Chondrocyte (in vitro differentiated cells): ENCODE results near the gene GPLD1. TPM values are rescaled to one million over a fixed set of nuclear protein-coding genes. Genes with fewer than 3 reads are reported as not detected.
"Not testable (repeated sequence)": the region's sequence is repeated elsewhere in the genome, so short reads cannot be mapped to it uniquely, and the experiment has no call there.

ENCODE experiments used
- DNase-seq: peaks from one replicate; pipeline ENCODE4 v3.0.0; 2021; ENCODE audit warnings: mixed read lengths, low spot score
- H3K27ac Mint-ChIP-seq: one replicate; pipeline ENCODE4 v1.8.0; 2021; ENCODE audit warnings: mild to moderate bottlenecking, moderate library complexity, mixed read lengths; ENCODE audit not compliant: unreplicated experiment
- H3K27me3 Mint-ChIP-seq: 2 replicates; pipeline ENCODE4 v1.8.0; 2021; ENCODE audit warnings: low read depth, mixed read lengths
- H3K36me3 Mint-ChIP-seq: 2 replicates; pipeline ENCODE4 v1.8.0; 2021; ENCODE audit warnings: low read depth, mixed read lengths
- H3K4me1 Mint-ChIP-seq: 2 replicates; pipeline ENCODE4 v1.8.0; 2021; ENCODE audit warnings: low read depth, mild to moderate bottlenecking, mixed read lengths
- H3K4me3 Mint-ChIP-seq: one replicate; pipeline ENCODE4 v1.8.0; 2021; ENCODE audit warnings: mild to moderate bottlenecking, moderate library complexity, mixed read lengths; ENCODE audit not compliant: unreplicated experiment
- H3K9me3 Mint-ChIP-seq: 2 replicates; pipeline ENCODE4 v1.8.0; 2021; ENCODE audit warnings: low read depth, mixed read lengths
- CTCF ChIP-seq: fragments of 200-600 bp; sonication (generic); IDR thresholded peaks from 2 replicates; pipeline ENCODE4 v1.5.0; 2021; ENCODE audit warnings: antibody characterized with exemption, mild to moderate bottlenecking, moderate library complexity
- total RNA-seq: library from RNA; stranded (reverse); gene quantifications from 3 replicates; pipeline ENCODE4 v1.2.1, GENCODE V29; 2021

The GPLD1 gene
- total RNA-seq, 1 donor from 2014 or later, result 4.2 TPM

DNA sequence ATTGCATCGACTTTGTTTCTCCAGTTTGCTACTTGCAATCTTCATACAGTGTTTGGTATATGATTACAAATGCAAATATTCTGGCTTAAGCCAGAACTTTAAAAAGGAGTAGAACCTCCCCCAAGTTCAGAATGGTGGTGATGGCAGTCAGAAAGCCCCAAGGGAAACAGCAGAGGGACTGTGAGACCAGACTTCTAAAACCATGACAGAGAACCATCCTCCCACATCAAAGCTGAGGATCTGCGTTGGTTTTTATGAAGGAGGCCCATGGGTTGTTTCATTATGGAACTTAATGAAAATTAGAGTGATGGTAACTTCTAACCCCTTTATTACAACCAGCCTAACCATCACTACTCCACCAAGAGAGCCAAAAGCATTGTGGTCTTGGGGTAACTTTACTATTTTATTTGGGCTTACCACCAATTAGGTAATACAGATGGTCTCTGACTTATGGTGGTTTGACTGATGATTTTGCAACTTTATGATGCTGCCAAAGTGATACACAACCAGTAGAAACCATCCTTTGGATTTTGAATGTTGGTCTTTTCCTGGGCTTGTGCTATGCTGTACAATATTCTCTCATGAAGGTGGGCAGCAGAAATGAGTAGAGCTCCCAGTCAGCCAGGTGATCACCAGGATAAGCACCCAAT lies 97.5 kb downstream of the GPLD1 start:
- Mint-ChIP-seq H3K27ac (no peak overlapping the region), H3K27me3 (no peaks in the 10 kb centered on the region), H3K4me1 (no peaks in the 10 kb centered on the region), H3K4me3 (no peak overlapping the region), H3K36me3 (no peaks in the 10 kb centered on the region), H3K9me3 (peaks cover 7% of the 10 kb centered on the region)
- no peak for TF ChIP-seq CTCF
- DNase-seq, result no peak

DNA sequence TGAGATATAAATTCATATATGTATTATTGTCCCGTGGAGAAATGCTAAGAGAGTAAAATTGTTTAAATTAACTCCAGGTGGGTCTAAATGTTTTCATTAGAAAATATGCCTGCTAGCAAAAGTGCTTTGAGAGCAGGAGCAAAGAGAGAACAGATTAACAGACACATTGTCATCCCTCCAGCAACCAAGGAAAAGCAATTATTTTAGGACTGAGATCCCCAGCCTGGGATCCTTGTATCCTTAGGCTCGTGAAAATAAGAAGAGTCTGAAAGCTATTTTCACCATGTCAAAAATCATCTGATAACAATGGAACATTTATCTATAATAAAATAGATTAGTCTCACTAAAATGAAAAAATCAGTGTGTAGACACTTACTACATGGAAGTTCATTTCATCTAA lies 98.2 kb downstream of the GPLD1 start:
- peaks cover under 1% of the 10 kb centered on the region for H3K9me3 Mint-ChIP-seq
- no peak for TF ChIP-seq CTCF
- no peak for DNase-seq
- H3K4me3 Mint-ChIP-seq, result no peak overlapping the region
- H3K27ac Mint-ChIP-seq, result no peak overlapping the region
- H3K27me3 Mint-ChIP-seq, result no peaks in the 10 kb centered on the region
- H3K4me1 Mint-ChIP-seq, result no peaks in the 10 kb centered on the region
- no peaks in the 10 kb centered on the region for H3K36me3 Mint-ChIP-seq

GRCh38 chr6:24387818-24388217 lies 101.6 kb downstream of the GPLD1 start:
- no peak for TF ChIP-seq CTCF
- Mint-ChIP-seq H3K27ac (no peak overlapping the region), H3K36me3 (no peaks in the 10 kb centered on the region), H3K4me3 (no peak overlapping the region), H3K9me3 (no peaks in the 10 kb centered on the region), H3K4me1 (no peaks in the 10 kb centered on the region), H3K27me3 (no peaks in the 10 kb centered on the region)
- no peak for DNase-seq

DNA sequence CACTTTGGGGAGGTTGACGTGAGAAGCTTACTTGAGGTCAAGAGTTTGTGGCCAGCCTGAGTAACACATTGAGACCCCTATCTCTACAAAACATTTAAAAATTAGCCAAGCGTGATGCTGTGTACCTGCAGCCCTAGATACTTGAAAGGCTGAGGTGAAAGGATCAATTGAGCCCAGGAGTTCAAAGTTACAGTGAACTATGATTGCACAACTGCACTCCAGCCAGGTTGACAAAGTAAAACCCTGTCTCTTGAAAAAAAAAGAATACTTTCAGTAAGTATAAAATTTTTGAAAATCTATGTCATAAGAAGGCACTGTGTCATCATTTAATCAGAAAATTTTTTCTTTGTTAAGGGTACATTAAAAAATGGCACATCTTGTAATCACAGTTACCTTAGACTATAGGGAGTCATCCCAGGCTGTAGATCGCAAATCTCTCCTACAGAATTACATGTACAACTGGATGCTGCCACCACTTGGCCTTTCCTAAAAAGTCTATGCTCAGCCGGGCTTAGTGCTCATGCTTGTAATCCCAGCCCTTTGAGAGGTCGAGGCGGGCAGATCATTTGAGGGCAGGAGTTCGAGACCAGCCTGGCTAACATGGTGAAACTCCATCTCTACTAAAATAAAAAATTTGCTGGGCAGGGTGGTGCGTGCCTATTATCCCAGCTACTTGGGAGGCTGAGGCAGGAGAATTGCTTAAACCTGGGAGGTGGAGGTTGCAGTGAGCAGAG lies 103.7 kb downstream of the GPLD1 start:
- H3K36me3 Mint-ChIP-seq, result no peaks in the 10 kb centered on the region
- H3K27me3 Mint-ChIP-seq, result no peaks in the 10 kb centered on the region
- no peaks in the 10 kb centered on the region for H3K4me1 Mint-ChIP-seq
- no peak overlapping the region for H3K4me3 Mint-ChIP-seq
- H3K9me3 Mint-ChIP-seq, result no peaks in the 10 kb centered on the region
- no peak overlapping the region for H3K27ac Mint-ChIP-seq
- no peak for DNase-seq
- no peak for TF ChIP-seq CTCF

DNA sequence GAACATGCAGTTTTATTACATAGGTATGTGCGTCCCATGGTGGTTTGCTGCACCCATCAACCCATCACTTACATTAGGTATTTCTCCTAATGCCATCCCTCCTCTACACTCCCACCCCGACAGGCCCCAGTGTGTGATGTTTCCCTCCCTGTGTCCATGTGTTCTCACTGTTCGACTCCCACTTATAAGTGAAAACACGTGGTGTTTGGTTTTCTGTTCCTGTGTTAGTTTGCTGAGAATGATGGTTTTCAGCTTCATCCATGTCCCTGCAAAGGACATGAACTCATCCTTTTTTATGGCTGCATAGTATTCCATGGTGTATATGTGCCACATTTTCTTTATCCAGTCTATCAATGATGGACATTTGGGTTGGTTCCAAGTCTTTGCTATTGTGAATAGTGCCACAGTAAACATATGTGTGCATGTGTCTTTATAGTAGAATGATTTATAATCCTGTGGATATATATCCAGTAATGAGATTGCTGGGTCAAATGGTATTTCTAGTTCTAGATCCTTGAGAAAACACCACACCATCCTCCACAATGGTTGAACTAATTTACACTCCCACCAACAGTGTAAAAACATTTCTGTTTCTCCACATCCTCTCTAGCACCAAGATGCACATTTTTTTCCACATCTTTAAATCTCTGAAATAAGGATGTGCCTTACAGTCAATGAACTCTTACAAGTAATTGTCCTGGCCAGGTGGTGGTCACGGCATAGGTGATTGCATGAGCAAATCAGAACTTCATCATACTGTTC lies 104.8 kb downstream of the GPLD1 start:
- not testable (repeated sequence) for H3K9me3 Mint-ChIP-seq, H3K4me3 Mint-ChIP-seq, H3K36me3 Mint-ChIP-seq, H3K27ac Mint-ChIP-seq, DNase-seq, H3K27me3 Mint-ChIP-seq, H3K4me1 Mint-ChIP-seq

DNA sequence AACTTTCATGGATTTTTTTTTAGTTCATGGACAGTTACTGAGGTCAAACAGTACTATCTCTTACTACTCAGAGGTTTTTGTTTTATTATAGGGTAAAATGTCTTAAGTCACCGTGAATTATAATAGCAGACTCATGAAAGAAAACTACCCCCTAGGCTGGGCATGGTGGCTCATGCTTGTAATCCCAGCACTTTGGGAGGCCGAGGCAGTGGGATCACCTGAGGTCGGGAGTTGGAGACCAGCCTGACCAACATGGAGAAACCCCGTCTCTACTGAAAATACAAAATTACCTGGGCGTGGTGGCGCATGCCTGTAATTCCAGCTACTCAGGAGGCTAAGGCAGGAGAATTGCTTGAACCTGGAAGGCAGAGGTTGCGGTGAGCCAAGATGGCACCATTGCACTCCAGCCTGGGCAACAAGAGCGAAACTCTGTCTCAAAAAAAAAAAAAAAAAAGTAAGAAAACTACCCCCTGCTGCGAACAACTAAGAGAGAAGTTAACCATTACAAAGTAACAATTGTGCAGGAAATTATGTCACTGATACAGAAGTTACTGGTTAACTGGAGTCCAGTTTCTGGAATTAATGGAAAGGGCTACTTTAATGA lies 106.4 kb downstream of the GPLD1 start:
- not testable (repeated sequence) for H3K36me3 Mint-ChIP-seq, H3K9me3 Mint-ChIP-seq, H3K4me1 Mint-ChIP-seq, H3K27ac Mint-ChIP-seq, H3K4me3 Mint-ChIP-seq, H3K27me3 Mint-ChIP-seq, DNase-seq
